Ammon's horn (tissue), 1 donor: Measurements from ENCODE around the gene HINT2.

Source experiments
- DNase-seq: peaks from one replicate; pipeline ENCODE4 v3.0.0-alpha.2; 2016; ENCODE audit warnings: low spot score

Gene HINT2

DNA sequence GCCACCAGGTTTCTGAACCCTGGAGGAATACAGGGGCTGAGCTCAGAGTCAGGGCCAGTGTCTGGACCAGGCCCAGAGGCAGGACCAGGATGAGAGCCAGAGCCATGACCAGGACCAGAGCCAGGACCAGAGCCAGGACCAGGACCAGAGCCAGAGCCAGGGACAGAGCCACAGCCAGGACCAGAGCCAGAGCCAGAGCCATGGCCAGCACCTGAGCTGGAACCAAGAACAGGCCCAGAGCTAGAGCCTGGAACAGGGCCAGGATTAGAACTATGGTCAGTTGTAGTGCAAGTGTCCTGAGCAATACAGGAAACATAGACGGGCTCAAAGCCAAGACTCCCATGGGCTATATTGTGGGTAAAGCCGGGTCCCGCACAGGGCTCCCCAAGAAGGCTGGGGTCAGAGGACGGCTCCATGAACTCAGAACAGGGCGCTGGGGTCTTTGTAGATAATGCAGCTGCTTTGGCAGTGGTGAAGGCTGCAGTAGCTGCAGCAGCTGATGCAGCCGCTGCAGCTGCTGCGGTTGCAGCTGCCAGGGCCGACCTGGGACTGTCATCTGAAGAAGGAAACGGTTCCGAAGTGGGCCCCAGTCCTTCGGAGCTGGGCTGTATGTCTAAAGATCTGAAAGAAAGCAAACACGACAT lies 3.3 kb downstream of the HINT2 start:
- peak; percentile 34 for DNase-seq

DNA sequence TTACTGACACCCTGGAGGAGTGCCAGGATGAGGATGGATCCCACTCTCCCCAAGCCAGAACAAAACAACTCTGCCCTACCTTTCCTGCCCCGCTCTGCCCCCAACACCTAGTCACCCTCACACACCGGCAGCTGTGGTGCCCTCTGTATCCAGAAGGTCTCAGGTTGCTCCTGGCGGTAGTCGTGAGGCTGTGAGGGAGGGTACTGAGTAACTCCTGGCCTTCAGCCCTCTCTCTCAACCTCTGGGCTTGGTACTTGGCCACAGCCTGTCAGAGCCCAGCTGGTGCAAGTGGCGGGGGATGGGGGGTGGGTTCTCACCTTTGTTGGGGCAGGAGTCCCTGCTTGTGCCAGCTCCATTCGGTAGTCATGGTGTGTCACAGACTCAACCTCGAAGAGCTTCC lies 4.7 kb downstream of the HINT2 start:
- no peak for DNase-seq

DNA sequence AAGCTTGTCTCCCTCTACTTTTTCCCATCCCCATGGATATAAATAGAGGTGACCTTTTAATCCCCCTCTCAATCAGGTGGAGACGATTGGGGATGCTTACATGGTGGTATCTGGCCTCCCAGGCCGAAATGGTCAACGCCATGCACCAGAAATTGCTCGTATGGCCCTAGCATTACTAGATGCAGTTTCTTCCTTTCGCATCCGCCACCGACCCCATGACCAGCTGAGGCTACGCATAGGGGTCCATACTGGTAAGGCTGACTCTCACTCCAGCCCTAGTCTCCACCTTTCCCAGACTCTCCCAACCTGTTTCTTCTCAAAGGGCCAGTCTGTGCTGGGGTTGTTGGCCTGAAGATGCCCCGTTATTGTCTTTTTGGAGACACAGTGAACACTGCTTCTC lies 6.4 kb downstream of the HINT2 start:
- DNase-seq: no peak

DNA sequence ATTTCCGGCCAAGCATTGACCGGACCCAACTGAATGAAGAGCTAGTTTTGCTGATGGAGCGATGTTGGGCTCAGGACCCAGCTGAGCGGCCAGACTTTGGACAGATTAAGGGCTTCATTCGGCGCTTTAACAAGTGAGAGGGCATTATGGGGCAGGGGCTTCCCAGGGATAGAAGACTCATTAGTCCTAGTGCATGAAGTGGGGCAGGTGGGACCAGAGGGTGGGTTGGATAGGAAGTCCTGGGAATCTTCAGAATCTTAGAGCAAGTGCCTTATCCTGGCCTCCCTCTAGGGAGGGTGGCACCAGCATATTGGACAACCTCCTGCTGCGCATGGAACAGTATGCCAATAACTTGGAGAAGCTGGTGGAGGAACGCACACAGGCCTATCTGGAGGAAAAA lies 8.7 kb downstream of the HINT2 start:
- no peak for DNase-seq

DNA sequence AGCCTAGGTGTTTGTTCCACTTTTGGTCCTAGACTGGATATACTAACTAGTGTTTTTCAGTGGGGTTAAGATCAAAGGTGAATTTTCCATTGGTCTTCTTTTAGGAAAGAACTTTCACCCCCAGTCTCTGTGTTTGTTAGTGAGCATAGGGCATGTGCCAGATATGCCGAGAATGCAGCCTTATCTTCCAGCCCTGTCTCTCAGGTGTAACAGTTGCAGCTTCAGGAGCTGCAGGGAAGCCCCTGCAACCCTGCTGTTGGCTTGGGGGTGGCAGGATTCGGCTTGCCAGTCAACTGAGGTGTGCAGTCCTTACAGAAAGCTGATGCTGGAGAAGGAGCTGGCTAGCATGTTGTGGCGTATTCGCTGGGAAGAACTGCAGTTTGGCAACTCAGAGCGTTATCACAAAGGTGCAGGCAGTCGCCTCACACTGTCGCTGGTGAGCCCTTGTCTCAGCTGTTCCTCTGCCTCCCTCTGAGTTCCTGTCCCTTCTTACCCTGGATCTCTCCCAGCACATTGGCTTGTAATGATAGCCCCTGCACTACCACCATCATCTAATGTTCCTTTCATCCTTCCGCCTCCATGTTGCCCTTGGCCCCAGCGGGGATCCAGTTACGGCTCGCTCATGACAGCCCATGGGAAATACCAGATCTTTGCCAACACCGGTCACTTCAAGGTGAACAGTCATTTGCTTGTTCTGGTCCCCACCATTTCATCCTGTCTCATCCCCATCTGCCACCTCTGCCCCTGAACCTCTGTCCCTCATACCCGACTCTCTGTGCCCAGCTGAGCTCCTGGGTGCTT lies 13.3 kb downstream of the HINT2 start:
- DNase-seq: no peak

DNA sequence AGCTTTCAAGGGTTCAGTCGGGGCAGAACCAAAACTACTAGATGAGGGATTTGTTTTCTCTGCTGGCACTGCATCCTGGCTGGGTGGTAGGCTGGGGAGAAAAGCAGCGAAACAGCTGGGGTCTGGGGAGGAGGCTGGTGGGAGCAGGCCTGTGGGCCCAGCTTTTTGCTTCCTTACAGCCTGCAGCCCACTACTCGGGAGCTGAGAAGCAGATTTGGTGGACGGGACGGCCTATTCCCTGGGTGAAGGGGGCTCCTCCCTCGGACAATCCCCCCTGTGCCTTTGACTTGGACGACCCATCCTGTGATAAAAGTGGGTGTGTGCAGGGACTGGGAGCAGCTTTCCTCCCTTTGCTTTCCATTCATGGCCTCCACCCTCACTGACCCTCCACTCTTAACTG lies 14.3 kb downstream of the HINT2 start:
- no peak for DNase-seq

DNA sequence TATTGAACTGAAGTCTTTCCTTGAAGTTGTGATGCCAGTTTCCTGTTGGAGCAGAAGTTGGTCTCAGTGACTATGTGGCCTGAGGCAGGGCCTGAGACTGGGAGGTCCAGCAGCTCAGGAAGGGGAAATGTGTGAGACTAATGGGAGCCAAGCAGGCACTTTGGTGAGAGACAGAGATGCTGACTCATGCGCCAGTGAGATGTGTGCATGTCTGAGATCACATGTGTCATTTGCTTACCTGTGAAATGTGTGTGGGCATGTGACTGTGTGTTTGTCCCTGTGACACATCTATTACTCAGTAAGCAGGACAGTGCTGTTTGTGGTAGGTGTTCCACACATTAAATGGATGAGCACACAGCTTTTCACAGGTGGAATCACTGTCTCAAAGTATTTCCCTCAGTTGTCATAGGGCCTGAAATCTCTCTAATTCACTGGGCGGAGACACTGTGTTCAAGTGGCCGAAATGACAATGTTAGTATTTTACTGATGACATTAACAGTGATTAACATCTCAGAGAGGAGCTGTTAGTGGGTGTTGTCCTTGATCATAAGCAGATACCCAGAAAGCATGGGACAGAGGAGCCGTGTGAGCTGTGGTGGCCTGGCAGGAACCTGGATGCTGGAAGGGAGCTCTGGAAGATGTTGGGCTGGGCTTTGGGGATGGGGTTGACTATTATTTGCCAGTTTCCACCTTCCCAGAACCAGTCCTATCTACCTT lies 16.0 kb downstream of the HINT2 start:
- DNase-seq: no peak

DNA sequence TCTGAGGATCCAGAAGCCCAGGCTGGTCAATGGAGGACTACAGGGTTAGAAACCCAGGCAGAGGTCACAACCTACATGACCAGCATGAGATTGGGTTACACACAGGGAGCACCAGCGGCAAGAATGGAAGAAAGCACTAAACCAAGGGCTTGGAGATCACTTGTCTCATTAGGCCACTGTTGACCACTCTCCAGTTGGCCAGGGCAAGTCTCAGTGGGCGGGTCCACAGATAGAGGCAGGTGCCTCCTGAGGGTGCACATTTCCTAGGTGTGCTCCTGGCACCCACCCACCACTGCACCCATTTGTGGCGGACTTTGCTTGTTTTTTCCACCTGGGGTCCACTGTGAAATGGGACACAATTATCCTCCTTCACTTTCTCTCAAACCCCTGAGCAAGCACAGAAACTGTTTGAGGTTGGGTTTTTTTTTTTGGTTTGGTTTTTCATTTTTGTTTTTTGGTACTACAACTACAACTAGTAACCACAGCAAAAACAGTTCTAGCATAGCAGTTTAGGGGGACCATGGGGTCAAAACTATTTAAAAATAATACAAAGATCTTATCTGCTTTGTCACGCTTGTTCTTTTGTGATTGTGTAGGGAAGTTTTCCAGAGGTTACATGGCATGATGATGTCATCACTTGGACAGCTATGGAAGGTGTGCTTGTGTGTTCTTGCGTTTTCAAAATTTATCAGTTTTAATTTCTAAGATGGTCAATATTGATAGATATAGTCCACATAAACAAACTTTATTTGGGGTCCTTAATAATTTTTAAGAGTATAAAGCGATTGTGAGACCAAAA lies 17.3 kb downstream of the HINT2 start:
- DNase-seq: no peak

DNA sequence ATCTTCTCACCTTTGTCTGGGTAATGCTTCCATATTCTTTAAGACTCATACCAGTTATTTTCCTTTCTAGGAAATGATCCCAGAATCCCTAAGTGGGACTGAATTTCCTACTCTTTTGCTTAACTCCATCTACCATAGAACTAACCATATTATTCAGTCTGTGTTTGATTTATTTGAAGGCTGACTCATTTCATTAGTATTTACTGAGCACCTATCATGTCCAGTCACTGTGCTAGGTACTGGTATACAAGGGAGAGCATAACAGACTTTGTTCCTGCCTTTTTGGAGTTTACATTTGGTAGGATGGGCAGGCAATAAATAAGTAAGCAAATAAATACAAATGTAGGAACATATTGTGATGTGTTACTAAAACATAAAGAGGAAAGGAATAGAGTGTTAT lies 19.1 kb downstream of the HINT2 start:
- no peak for DNase-seq

DNA sequence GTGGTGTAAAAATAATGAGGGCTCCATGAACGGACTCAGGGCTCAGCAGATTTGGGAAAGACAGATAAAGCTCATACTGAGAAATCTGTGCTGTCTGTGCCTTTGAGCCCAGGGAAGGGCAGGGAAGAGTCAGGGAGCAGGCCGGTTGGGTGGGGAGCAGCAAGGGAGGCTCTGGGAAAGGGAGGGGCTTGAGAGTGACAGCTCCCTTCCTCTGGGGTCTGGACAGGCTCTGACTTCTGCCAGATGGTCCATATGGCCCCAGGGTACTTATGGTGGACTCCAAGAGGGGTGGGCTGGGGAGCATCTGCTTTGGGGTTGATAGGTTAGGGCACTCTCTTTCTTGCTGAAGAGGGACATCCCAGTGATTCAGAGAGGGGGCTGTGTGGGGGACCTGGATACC lies 21.4 kb downstream of the HINT2 start:
- no peak for DNase-seq

DNA sequence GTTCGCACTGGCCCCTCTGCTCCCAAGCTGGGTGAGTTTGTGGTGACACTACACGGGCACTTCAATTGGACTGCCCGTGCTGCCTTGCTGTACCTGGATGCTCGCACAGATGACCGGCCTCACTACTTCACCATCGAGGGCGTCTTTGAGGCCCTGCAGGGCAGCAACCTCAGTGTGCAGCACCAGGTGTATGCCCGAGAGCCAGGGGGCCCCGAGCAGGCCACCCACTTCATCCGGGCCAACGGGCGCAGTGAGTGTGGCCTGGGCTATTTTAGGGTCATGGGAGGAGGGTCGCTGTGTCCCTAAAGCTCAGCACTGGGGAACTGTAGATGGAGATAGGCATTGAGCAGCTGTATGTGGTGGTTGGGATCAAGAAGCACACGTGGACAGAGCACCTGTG lies 22.0 kb downstream of the HINT2 start:
- no peak for DNase-seq

DNA sequence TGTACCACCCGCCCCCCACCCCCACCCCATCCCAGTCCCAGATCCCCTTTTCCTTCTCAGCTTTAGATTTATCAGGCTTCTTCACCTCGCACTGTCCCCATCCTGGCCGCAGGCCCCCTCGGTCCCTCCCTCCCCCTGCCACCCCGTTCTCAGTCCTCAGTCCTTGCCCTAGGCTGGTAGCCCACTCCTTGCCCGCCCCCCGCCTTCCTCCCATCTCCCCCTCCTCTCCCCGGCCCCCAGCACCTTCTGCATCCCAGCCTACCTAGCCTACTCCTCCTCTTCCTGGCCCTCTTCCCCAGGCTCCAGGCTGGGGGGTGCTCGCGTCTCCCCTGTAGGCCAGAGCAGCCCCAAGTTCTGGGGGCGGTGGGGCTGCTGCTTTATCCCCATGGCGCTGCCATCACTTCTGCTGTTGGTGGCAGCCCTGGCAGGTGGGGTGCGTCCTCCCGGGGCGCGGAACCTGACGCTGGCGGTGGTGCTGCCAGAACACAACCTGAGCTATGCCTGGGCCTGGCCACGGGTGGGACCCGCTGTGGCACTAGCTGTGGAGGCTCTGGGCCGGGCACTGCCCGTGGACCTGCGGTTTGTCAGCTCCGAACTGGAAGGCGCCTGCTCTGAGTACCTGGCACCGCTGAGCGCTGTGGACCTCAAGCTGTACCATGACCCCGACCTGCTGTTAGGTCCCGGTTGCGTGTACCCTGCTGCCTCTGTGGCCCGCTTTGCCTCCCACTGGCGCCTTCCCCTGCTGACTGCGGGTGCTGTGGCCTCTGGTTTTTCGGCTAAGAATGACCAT lies 22.6 kb downstream of the HINT2 start:
- DNase-seq: no peak

DNA sequence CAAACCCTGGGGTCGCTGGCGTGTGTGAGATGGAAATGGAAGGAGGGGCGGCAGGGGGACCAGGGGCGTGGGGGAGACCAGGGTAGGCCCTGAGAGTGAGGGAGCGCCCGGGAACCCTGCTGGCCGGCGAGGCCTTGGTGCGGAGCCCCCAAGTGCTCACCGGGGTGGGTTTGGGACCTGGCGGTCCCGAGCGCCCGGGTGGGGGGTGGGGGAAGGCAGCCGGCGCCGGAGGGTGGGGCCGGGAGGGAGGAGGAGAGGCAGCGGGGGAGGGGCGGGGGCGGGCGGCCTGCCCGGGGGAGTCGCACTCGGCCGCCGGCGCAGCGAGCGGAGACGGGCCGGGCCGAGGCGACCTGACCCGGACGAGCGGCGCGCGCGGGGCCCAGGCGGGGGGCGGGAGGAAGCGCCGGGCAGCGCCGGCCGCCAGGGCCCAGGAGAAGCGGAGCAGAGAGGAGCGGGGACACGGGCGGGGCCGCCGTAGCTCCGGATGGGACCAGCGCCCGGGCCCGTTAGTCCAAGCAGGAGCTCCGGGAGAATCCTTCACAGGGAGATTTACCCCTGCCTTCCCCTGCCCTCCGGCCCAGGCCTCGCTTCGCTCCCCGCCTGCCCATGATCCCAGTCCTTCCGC lies 23.4 kb downstream of the HINT2 start, which contains the start of gene NPR2:
Gene NPR2 (plus strand): TSS at position 295 of the 625 bp plus-strand sequence. CDS start 818 bp downstream, outside the sequence.
- DNase-seq: no peak

DNA sequence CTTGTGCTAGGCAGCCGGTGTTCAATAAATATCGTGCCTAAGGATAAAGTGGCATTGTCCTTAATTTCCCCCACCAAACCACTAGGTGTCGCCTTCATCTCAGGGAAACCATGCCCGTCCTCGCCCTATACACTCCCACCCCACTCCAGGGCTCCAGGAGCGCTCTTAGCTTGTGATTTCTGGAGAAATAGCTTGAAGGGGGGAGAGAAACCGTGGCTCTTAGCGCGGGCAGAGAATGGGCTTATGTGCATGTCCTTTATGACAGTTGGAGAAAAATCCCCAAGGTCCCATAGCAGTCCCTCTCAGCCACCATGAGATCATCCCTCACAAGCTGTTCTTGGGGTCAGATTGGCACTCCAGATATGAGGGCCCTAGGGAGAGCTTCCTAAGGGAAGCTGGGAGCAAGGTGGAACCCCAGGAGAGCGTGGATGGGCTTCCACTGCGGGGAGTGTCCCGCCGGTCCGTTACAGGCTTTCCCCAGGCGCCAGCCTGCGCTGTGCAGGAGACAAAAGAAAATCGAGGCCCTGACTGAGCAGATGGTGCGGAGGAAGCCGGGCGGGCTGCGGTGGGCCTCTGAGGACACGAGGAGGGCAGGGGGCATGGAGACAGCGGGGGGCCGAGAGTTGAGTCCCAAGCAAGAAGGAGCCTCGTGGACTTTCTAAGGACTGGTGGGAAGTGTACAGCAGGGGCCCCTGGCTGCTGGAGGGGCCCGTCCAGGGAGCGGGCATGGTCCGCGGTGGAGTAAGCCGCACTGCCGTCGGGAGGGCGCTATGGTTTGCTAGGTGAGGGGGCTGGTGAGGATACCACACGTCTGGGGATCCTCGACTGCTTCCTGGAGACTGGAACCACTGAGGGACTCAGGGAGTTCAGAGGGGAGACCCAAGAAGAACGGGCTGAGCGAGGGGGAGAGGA lies 24.2 kb downstream of the HINT2 start:
- DNase-seq: peak; percentile 90

DNA sequence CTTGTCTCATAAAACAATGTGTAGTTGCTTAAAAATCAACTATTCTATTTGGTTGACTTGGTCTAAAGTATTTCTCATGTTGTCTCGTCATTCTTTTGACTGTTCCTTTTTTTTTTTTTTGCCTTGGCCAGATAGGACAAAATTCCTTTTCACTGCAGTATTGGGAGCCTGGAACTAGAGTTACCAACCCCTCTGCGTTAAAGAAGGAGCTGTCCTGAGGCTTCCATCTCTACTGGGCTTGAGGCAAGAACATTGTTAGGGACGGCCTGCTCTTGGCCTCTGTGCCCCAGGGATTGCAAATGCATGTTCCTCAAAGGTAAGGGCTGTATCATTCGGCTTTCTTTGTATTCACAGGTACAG lies 24.8 kb downstream of the HINT2 start:
- DNase-seq: no peak

DNA sequence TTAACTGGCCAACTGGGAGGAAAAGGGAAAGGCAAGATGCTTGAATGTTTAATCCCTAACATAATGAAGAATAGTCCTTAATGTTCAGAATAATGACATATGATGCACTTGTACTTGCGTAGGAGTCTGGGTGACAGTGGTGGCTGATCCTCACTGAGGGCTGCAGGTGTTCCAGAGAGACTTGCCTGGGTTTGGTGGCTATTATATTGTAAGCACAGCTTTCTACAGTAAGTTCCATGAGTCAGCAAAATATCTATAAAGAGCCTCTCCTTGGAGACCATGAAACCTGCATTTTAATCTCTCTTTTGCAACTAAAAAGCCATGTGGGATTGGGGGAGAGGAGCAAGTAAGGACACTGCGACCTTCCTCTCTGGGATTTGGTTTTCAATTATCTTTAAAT lies 25.3 kb downstream of the HINT2 start:
- DNase-seq: no peak

DNA sequence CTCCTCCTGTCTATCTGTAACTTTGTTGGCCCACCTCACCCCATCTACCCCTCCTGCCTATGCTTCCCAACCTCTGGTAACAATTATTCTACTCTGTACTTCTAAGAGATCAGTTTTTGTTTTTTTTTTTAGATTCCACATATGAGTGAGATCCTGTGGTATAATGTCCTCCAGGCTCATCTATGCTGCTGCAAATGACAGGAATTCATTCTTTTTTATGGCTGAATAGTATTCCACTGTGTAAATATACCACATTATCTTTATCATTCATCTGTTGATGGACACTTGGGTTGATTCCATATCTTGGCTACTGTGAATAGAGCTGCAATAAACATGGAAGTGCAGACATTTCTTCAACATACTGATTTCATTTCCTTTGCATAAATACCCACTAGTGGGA lies 31.4 kb downstream of the HINT2 start:
- no peak for DNase-seq

DNA sequence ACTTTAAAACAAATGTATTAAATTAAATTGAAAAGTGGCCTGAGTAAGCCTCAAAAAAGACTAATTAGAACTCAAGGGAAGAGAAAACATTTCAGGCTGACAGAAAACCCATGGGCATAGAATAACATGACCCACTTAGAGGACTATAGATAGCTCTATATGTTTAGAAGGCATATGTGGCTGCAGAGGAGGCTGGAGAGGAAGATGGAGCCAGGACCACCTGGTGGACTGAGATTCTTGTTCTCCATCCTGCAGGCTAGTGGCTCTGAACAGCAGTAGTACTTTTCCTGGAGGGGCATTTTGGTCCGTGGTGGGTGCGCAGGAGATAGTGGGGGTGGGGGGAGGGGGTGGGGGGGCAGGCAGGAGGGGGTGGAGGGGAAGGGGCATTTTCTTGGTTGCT lies 33.8 kb downstream of the HINT2 start:
- DNase-seq: no peak

DNA sequence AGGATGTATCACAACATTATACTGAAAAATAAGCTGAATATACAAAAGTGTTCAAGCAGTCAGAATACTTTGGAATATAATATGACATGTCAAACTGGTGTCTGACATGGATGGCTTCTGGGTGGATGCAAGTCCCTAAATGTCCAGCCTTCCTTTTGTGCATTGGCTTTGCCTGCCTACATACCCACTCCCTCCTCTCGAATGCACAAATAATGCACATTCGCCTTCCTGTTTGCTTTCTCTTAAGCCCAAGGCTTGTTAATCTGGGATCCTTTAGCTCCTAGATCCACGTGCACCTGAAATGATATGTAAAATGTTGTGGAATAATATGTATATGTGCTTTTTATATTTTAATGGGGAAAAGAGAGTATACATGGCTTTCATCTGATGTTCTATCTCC lies 36.3 kb downstream of the HINT2 start:
- no peak for DNase-seq

DNA sequence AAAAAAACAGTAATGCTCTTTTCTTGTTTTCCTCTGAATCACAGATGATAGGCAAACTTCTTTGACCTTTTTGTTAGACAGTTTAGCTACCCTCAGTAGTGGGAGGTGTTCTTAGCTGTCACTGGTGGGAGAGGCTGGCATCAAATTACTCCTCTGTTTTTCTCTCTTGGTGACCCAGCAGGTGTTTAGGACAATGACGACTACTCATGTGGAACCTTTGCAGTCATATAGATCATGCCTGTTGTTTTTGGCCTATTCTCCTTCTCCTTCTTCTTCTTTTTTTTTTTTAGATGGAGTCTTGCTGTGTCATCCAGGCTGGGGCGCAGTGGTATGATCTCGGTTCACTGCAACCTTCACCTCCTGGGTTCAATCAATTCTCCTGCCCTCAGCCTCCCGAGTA lies 38.8 kb downstream of the HINT2 start:
- no peak for DNase-seq
